K562 (cell line): ENCODE results near the gene PRDM1. TPM values are rescaled to one million over a fixed set of nuclear protein-coding genes. Genes with fewer than 3 reads are reported as not detected.

Source experiments
- ATAC-seq: fragments of 200-7000 bp; cut with Tn5 transposase; 3 replicates; pipeline ENCODE4 v1.9.1; 2020; ENCODE audit warnings: moderate library complexity
- BruUV-seq: library from RNA; stranded (reverse); fragments of 400-500 nt; replicated peaks from 2 replicates; lab custom pipeline; 2021; lab: Mats Ljungman, UMichigan
- CTCF ChIA-PET: fragments of 300-600 bp; formaldehyde crosslinking; extraction: SDS; loops from one replicate; lab custom pipeline; 2021; ENCODE audit warnings: low intra/inter-chr PET ratio; lab: Yijun Ruan, JAX
- POLR2A ChIA-PET: fragments of 300-600, 350-650 bp; sonication (Branson Sonifier 250); formaldehyde crosslinking; extraction: SDS; loops from one replicate; lab custom pipeline; 2021; ENCODE audit warnings: antibody characterized with exemption, inconsistent platforms; lab: Yijun Ruan, JAX
- DNase-seq, 4 experiments: peaks; one replicate each; pipeline versions ENCODE4 v3.0.0 to v3.0.0-alpha.2; 2011 to 2018; ENCODE audit warnings: low spot score in 3 of 4, mixed read lengths in 3 of 4; ENCODE audit errors: extremely low read depth in 1 of 4
- FAIRE-seq: peaks from 2 replicates; lab custom pipeline; 2011; peaks lifted over from hg19 to GRCh38; lab: Jason Lieb, UNC
- H2AFZ ChIP-seq: 2 replicates; pipeline ENCODE4 v1.6.0; 2011; ENCODE audit warnings: low read depth, low read length, control low read depth, inconsistent platforms
- H3K27ac ChIP-seq: fragments of 200-600 bp; 3 replicates; pipeline ENCODE4 v1.8.0; 2011; ENCODE audit warnings: low read depth, mild to moderate bottlenecking, control low read depth, inconsistent platforms, low read length, moderate library complexity, mixed read lengths; ENCODE audit errors: extremely low read depth
- H3K27me3 ChIP-seq, 2 experiments: fragments of 300-600 bp in 1 of 2; 2 replicates in 1 of 2; 3 replicates in 1 of 2; pipeline versions ENCODE4 v1.6.0 to v1.8.0; 2011; ENCODE audit warnings: inconsistent platforms in 2 of 2, low read length in 2 of 2, mild to moderate bottlenecking in 1 of 2, mixed read lengths in 1 of 2, moderate library complexity in 1 of 2; ENCODE audit not compliant: control insufficient read depth in 2 of 2, insufficient read depth in 2 of 2
- H3K36me3 ChIP-seq: fragments of 300-600 bp; 3 replicates; pipeline ENCODE4 v1.8.0; 2011; ENCODE audit warnings: mild to moderate bottlenecking, low read length, inconsistent platforms; ENCODE audit not compliant: control insufficient read depth, insufficient read depth
- H3K4me1 ChIP-seq, 2 experiments: fragments of 200-600 bp in 1 of 2; replicated peaks in 1 of 2; 2 replicates in 1 of 2; 3 replicates in 1 of 2; pipeline versions ENCODE4 v1.5.1 to v1.8.0; 2011; ENCODE audit warnings: inconsistent platforms in 2 of 2, low read length in 2 of 2, mild to moderate bottlenecking in 1 of 2, mixed read lengths in 1 of 2, moderate library complexity in 1 of 2; ENCODE audit not compliant: control insufficient read depth in 2 of 2, insufficient read depth in 2 of 2
- H3K4me2 ChIP-seq: 2 replicates; pipeline ENCODE4 v1.6.1; 2011; ENCODE audit warnings: low read length, control low read depth, inconsistent platforms, mixed read lengths; ENCODE audit not compliant: insufficient read depth
- H3K4me3 ChIP-seq: fragments of 200-600 bp; sonication (generic), shearing (Covaris generic); 2 replicates; pipeline ENCODE4 v1.5.1; 2016; ENCODE audit warnings: control low read depth, inconsistent platforms
- H3K79me2 ChIP-seq: fragments of 200-600 bp; 3 replicates; pipeline ENCODE4 v1.8.0; 2011; ENCODE audit warnings: low read length, inconsistent platforms; ENCODE audit not compliant: control insufficient read depth, insufficient read depth
- H3K9ac ChIP-seq, 2 experiments: 2 replicates each; pipeline versions ENCODE4 v1.6.0 to v1.6.1; 2011; ENCODE audit warnings: low read depth in 2 of 2, low read length in 2 of 2, control low read depth in 1 of 2, inconsistent platforms in 1 of 2, mild to moderate bottlenecking in 1 of 2, mixed read lengths in 1 of 2; ENCODE audit not compliant: insufficient read depth in 1 of 2
- H3K9me1 ChIP-seq: one replicate; pipeline ENCODE4 v1.6.0; 2011; ENCODE audit warnings: inconsistent platforms, mild to moderate bottlenecking, low read length, moderate library complexity; ENCODE audit not compliant: control insufficient read depth, insufficient read depth
- H3K9me3 ChIP-seq: replicated peaks from 2 replicates; pipeline ENCODE4 v1.5.1; 2011; ENCODE audit warnings: low read depth, low read length, inconsistent platforms; ENCODE audit not compliant: control insufficient read depth, insufficient read depth
- H4K20me1 ChIP-seq: replicated peaks from 2 replicates; pipeline ENCODE4 v1.6.1; 2011; ENCODE audit warnings: low read length, inconsistent platforms, mixed read lengths; ENCODE audit not compliant: control insufficient read depth, insufficient read depth
- CC2D1A ChIP-seq: fragments of 450-650 bp; IDR thresholded peaks from 2 replicates; pipeline ENCODE4 v1.6.1; 2017; ENCODE audit warnings: mild to moderate bottlenecking
- E2F1 ChIP-seq: sonication (generic); formaldehyde crosslinking; IDR thresholded peaks from 2 replicates; pipeline ENCODE4 v1.8.1; 2023; ENCODE audit warnings: mild to moderate bottlenecking, missing genetic modification reagents, moderate library complexity
- POLR3G ChIP-seq: IDR thresholded peaks from 2 replicates; pipeline ENCODE4 v1.6.1; 2011; ENCODE audit not compliant: insufficient read length, insufficient replicate concordance; ENCODE audit errors: extremely low read depth
- RBM17 ChIP-seq: fragments of 200-400 bp; formaldehyde crosslinking; IDR thresholded peaks from 2 replicates; pipeline ENCODE4 v1.6.1; 2017; ENCODE audit warnings: low read depth, mild to moderate bottlenecking, low read length, borderline replicate concordance
- WGBS: fragments of 100-300 bp; shearing (Covaris generic); methylation state at CpG from one replicate; pipeline ENCODE4 v1.1.6; 2016; ENCODE audit warnings: low coverage, mixed read lengths; ENCODE audit not compliant: insufficient coverage; ENCODE audit errors: missing lambda C conversion rate; 5-methylcytosine and 5-hydroxymethylcytosine counted together
- in situ Hi-C: fragments of 300-500 bp; cut with MboI; formaldehyde crosslinking; loops from 4 replicates; pipeline ENCODE4 v1.15.0; 2018; ENCODE audit warnings: inconsistent platforms, mixed read lengths
- intact Hi-C: fragments of 100-400 bp; cut with micrococcal nuclease; formaldehyde crosslinking; loops from 2 replicates; pipeline ENCODE4 v1.14.2; 2022
- polyA plus RNA-seq, 8 experiments: library from polyadenylated mRNA; depleted of rRNA in 4 of 8; stranded (reverse) in 5 of 8; unstranded in 3 of 8; fragments of >200 nt; fragmentation: Nextera tagmentation in 2 of 8; fragmentation: Illumina TruSeq in 1 of 8; extraction: Ambion mirVana in 2 of 8; extraction: Trizol in 1 of 8; gene quantifications; 2 replicates each; pipeline versions ENCODE4 v1.2.1 to v1.2.3, GENCODE V29; 2011 to 2014; ENCODE audit warnings: inconsistent platforms in 1 of 8, missing spikeins in 1 of 8
- total RNA-seq, 7 experiments: library from RNA; depleted of rRNA in 6 of 7; stranded (reverse); fragments of >200 nt in 6 of 7; fragmentation: Illumina TruSeq in 2 of 7; extraction: Trizol in 2 of 7; gene quantifications; 2 replicates each; pipeline versions ENCODE4 v1.2.1 to v1.2.3, GENCODE V29; 2011 to 2021; ENCODE audit warnings: low replicate concordance in 1 of 7
- TF ChIP-seq, protein P1 (sequence below): fragments of 250-450 bp; sonication (Bioruptor Pico); IDR thresholded peaks from 2 replicates; pipeline ENCODE4 v1.8.0; 2022; ENCODE audit warnings: inconsistent platforms

The PRDM1 gene
- total and polyA plus RNA-seq, 9 of the 15 experiments (the other 6 are each of a cell fraction or from before 2014, with no cell fraction given) = 0.09 to 0.89 (median 0.27) TPM

DNA sequence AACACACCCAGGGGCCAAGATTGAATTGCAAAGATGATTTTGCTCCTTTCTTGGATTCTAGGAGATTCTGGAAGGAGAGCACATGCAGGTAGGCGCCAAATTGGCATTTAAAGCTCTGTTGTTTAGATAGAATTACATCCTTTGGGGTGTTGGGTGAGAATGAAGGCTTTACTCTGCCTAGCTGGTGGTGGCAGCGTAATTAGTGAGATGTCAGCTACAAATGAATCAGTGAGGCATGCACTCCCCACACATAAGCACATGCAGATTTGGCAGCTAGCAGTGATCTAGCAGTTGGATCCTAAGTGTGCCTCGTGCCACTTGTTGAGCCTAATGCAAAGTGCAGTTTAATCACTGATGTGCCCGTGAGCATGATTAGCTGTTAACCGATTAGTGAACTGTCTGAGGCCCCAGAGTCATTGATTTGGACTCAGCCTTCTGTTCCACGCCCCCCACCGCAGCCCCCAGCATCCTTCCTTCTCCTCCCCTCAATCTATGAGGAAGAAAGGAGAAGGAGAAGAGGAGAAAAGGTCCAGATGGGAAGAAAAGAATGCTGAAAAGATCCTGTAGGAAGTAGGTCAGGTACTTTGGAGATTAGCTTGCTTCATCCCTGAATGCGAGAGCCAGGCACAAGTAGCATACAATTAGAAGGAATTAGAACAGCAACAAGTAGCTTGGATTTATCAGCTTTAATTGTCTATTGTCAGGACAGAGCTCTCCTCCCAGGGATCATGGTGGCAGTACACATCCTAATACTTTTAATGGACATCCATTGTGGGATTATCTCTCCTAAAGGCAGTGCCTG is 6.0 kb upstream of the PRDM1 start:
- WGBS = 22% methylated on average over 8 of the region's 8 CpGs

More for the DNA sequence above, 6.0 kb upstream of the PRDM1 start:
- Histone ChIP-seq H2AFZ (no peak overlapping the region), H3K36me3 (no peaks in the 10 kb centered on the region), H3K4me3 (no peak overlapping the region), H3K9me1 (no peaks in the 10 kb centered on the region), H3K27me3 (no peaks in the 10 kb centered on the region), H3K79me2 (no peaks in the 10 kb centered on the region), H3K9me3 (no peaks in the 10 kb centered on the region), H3K27ac (no peak overlapping the region), H3K4me2 (no peak overlapping the region), H4K20me1 (no peaks in the 10 kb centered on the region), H3K9ac (no peak overlapping the region), H3K4me1 (peaks cover 0 to 24% of the 10 kb centered on the region in 2 experiments; a peak in 3 of 5 replicates)
- POLR2A ChIA-PET = interaction anchor here (0.9 kb wide), 2 partner anchors 10 to 354 kb away, joined by 3 read pairs; no protein-coding TSS in a partner anchor
- TF ChIP-seq, protein P1, sequence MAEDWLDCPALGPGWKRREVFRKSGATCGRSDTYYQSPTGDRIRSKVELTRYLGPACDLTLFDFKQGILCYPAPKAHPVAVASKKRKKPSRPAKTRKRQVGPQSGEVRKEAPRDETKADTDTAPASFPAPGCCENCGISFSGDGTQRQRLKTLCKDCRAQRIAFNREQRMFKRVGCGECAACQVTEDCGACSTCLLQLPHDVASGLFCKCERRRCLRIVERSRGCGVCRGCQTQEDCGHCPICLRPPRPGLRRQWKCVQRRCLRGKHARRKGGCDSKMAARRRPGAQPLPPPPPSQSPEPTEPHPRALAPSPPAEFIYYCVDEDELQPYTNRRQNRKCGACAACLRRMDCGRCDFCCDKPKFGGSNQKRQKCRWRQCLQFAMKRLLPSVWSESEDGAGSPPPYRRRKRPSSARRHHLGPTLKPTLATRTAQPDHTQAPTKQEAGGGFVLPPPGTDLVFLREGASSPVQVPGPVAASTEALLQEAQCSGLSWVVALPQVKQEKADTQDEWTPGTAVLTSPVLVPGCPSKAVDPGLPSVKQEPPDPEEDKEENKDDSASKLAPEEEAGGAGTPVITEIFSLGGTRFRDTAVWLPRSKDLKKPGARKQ (CRISPR knock-in tag) = no peak
- TF ChIP-seq RBM17 (no peak), CC2D1A (no peak), POLR3G (no peak), E2F1 (CRISPR knock-in tag) (no peak)
- BruUV-seq = no TSS peak
- CTCF ChIA-PET = no interaction called here
- DNase-seq (no peak), FAIRE-seq (no peak), ATAC-seq (no peak)
- in situ Hi-C loops (no loop called here), intact Hi-C loops (no loop called here)
